ENCODE results near the gene KAT2B.
A peak's percentile ranks its signal among the peaks of the same experiment; 100 is the strongest.
"Not testable (repeated sequence)": the region's sequence is repeated elsewhere in the genome, so short reads cannot be mapped to it uniquely, and the experiment has no call there.

The KAT2B gene

DNA sequence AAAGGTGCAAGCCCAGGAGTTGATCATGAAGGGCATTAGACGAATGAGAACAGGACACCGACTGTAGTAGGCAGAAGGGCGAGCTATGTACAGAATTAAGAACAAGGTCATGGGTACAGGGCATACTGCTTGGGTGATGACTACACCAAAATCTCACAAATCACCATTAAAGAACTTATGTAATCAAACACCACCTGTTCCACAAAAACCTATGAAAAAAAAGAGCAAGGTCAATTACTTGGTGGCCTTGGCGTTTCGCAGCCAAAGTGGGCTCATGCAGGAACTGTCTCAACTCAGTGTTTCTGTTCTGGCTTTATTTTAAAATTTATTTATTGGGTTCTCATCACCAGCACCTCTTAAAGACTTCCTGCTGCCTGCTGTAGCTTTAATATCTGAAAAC lies 2.1 kb downstream of the KAT2B start:
- no peak for DNase-seq

DNA sequence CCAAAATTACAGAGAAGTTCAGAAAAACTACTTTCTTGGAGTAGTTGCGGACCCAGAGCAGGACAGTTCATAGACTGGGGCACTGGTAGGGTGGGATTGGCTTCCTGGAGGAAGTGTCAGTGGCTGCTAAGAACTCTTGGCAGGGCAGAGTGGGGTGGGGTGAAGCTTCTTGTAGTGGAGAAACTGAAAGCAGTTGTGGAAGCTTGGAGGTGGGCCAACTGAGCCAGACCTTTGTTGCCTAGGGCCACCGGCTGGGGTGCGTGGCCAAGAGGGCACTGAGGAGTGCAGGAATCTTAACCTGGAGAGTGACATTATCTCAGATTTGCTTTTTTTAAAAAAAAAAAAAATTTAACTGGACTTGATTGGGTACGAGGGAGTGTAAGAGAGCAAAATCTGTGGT lies 3.1 kb downstream of the KAT2B start:
- peak; percentile 86 for DNase-seq

DNA sequence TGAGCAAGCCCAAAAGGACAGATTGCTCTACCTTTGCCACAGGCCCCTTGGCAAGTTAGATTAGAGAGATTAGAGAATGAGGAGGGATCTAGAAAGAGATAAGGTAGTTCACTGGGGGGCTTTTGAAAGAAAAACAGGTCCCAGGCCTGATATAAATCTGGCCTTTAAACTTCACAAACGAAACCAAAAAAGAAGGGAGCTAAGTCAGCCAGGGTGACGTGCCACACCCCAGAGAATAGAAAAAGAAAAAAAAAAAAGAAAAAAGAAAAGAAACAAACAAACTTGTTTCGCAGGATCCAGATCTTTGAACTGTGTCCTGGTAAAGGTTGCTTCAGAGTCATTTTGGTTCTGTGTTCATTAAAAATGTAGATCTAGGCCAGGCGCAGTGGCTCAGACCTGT lies 3.6 kb downstream of the KAT2B start:
- peak; percentile 41 for DNase-seq

DNA sequence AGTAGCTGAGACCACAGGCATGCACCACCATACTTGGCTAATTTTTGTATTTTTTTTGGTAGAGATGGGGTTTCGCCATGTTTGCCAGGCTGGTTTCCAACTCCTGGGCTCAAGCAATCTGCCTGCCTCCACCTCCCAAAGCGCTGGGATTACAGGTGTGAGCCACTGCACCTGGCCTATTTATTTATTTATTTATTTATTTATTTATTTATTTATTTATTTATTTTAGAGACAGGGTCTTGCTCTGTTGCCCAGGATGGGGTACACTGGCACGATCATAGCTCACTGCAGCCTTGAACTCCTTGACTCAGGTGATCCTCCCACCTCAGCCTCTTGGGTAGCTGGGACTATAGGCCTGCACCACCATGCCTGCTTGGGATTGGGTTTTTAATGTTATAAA lies 4.9 kb downstream of the KAT2B start:
- not testable (repeated sequence) for DNase-seq

DNA sequence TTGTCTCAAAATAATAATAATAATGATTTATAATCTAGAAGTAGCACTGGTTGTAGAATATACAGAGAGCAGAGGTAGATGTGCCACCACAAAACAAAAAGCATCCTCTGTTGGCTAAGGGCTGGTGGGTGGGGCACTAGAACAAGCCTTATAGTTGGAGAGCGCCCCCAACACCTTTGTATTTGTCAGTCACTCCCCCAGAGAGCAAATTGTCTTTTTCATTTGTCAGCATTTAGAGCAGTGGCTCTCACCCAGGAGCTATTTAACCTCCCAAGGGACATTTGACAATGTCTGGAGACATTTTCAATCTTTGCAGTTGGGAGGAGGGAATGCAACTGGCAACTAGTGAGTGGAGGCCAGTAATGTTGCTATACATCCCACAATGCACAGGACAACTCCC lies 6.3 kb downstream of the KAT2B start:
- no peak for DNase-seq

DNA sequence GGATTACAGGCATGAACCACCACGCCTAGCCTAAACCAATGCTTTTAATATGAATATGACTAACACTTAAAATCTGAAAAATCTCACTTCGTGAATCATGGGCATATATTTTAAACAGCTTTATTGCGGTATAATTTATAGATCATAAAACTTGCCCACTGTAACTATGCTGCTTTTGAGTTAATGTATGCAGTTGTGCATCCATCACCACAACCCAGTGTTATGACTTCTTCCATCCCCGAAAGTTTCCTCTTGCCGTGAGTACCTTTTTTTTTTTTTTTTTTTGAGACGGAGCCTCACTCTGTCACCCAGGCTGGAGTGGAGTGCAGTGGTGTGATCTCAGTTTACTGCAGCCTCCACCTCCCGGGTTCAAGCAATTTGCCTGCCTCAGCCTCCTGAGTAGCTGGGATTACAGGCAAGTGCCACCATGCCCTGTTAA lies 7.1 kb downstream of the KAT2B start:
- no peak for DNase-seq

DNA sequence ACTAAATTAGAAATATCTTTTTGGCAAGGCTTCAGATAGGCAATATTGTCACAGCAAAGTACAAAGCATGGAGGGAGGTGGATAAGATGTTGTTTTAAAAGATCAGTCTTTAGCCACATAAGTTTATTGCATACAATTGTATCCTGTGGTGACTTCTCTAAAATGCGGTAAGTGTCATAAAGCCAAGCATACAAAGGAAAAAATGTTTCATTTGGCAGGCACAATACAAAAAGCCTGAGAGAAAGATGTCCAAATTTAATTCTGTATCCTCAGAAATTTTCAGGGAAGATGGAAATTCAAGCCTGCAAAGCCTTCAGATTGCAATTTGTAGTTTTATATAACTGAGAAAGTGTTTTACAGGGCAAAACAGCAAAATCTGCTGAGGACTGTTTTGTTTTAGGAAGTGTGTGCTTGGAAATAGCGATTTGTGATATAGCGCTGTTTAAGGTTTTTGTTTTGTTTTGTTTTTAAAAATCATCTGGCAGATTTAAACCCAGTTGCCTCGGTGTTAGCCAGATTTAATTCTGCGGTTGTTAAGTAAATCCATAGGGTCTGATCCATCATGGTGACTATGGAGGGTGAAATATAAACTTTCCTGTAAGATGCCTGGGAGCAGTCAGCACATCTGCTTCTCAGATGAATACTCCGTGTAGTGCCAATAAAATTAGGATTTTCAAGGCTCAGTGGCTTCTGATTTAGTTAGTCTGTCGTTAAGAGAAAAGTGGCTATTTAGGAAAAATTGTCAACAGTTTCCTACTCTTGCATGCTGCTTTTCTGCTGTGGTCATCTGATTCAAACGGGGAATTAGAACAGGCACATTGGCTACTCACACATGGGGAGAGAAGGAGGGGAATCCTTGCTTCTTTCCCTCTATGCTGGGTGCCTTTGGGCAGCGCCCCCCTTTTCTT lies 8.0 kb downstream of the KAT2B start:
- peak; percentile 32 for DNase-seq

DNA sequence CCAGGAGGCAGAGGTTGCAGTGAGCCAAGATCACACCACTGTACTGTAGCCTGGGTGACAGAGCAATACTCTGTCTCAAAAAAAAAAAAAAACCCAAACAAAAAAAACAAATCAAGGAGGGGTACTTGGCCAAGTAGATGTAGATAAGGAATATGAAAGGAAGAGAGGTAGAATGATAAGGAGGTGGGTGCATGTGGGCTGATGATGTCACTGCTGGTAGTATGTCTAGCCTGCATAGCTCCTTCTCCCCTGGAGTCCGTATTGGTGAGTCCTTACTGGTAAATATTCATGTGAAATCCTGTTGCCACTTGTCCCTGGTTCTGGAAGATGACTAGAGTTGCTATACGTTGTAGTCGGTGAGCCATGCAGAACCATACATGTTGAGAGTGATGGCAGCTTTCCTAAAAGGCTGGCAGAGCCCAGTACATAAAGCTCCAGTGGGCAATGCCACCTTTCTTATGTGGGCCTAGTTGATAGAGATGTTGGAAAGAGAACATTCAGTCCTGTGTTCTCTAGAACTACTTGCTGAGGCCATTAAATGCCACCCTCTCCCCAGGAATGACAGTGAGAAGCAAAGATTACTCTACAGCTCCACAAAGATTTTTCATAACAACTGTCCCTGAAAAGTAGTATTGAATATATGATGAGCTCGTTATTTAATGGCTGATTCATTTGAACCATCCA lies 11.0 kb downstream of the KAT2B start:
- no peak for DNase-seq

DNA sequence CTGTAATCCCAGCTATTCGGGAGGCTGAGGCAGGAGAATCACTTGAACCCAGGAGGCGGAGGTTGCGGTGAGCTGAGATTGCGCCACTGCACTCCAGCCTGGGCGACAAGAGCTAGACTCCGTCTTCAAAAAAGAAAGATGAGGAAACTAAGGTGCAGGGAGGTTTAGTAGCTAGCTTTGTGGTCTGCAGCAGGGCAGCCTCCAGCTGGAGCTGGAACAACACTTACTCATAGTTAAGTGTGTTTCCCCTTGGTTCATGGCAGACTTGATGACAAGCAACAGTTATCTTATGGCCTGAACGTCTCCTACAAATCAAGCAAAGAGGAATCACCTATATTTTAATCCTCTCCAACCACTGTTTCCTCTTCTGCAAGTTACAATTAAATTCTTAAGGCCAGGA lies 12.6 kb downstream of the KAT2B start:
- DNase-seq = no peak

DNA sequence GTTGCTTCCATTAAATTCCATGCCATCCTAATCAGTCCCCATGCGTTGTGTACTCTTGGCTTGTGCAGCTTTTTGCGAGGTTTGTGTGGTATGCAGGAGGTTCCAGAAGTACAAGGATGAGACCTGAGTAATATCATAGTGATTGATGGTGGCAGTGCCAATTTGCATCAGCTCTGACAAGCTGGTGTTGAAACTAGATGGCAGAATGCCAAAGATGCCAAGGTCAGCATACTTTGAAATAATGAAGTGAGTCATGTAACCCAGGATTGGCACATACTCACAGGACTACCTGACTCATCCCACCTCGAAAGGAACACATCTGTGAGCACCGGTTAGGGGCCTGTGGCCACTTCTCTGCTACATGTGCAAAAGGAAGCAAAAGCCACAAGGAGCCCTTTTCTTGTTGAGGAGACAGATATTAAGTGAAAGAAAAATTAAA lies 14.3 kb downstream of the KAT2B start:
- peak; percentile 84 for DNase-seq

DNA sequence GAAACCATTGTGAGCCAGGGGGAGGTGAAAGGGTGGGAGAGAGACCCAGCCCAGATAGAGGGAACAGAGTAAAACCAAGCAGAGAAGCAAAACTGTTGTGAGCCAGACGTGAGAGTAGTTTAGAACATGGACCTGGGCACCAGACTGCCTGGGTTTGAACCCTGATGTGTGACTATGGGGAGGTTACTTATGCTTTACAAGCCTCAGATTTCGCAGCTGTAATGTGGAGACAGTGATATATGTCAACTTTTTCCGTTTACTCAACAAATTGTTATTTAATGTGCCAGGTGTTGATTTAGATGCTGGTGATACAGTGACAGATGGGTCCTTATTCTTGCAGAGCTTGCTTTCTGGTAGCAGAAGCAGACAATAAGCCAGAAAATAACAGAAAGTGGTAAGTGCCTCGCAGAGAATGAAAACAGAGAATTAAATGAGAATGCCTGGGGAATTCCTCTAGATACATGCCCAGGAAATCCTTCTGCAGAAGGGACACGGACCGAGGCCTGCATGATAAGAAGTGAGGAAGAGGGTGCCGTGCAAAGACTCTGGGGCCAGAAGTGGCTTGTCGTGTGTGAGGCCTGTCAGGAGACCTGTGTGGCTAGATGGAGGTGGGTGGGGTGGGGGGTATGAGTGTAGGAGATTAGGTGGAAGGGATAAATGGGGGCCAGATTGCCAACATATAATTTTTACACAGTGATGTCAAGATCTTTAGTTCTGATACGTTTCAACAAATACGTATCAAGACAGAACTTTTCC lies 15.0 kb downstream of the KAT2B start:
- no peak for DNase-seq

DNA sequence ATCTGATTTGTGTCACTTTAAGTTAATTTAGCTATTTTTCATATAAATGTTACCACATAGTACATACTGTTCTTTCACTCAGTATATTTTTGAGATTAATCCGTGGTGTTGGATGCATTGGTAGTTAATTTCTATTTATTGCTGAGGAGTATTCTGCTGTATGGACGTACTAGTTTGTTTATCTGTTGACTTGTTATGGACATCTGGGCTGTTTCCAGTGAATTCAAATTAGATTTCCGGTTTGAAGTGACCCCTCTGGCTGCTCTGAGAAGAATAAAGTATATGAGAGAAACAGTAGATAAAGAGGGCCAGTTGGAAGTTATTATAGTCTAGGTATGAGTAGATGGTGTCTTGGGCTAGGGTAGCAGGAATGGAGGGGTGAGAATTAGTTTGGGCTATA lies 15.6 kb downstream of the KAT2B start:
- DNase-seq = no peak

DNA sequence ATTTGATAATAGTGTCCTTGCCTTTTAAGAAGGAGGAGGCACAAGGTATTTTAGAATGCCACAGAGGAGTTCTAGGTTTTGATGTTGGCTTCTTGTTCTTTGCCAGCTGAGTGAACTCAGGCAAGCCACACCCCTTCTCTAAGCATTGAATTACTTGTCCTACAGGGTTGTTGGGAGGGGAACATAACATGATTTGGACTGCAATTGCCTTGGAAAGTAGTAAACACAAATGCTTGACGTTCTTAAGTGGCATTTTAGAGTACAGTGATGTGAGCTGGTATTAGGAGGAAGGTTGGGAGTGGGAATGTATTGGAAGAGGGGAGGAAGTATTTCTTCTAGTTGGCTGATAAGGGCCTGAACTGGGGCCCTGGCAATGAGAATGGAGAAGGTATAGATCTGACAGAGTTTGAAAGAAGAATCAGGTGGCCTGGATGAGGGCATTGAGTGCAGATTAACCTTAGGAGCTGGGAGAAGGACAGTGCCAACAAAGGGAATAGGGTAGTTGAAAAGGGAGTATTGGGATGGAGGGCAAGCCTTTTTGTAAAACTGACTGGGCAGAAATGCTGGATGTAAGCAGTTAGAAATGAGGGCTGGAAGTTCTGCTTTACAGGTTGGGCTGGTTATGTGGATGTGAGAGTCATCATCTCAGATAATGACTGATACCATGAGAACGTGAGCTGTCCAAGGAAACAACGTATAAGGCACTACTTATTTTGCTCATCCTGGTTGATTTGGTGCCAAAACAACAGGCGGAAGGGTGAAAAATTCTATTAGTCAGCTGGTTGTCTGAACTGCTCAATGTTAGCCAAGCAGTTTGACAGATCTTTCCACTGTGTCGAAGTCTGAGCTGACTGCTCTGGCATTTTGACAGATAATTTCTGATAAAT lies 16.7 kb downstream of the KAT2B start:
- peak; percentile 50 for DNase-seq

DNA sequence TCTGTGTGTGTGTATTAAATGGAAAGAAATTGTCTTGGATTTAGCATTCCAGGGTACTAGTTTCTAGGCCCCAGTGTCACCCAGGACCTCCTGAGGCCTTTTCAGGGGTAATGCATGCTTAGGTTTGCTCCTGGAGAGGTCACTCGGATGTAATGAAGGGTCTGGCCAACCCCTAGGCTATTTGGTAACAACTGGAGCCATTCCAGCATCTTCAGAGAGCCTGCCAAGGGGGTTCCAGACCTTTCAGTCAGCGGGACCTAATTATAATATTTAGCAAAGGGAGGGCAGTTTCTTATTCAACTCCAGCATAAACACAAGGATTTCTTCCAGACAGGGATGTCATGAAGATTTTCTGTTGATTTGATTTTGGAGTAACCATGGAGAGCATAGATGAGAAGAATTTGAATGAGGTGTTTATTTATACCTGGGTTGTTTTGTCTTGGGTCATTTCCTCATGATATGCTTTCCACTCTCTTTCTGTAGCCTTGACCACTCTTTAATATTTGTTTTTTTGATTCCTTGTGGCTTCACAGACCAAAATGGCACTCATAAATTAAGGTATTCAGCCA lies 17.4 kb downstream of the KAT2B start:
- DNase-seq = no peak

DNA sequence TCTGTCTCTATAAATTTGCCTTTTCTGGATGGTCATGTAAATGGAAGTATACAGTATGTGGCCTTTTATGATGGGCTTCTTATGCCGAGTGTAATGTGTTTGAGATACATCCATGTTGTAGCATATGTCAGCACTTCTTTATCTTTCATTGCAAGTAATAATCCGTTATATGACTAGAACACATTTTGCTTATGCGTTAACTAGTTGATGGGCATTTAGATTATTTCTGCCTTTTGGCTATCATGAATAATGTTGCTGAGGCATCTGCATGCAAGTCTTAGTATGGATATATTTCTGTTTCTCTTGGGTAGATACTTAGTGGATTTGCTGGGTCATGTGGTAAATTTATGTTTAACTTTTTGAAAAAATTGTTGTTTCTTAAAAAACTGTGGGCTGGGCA lies 19.7 kb downstream of the KAT2B start:
- DNase-seq = no peak

DNA sequence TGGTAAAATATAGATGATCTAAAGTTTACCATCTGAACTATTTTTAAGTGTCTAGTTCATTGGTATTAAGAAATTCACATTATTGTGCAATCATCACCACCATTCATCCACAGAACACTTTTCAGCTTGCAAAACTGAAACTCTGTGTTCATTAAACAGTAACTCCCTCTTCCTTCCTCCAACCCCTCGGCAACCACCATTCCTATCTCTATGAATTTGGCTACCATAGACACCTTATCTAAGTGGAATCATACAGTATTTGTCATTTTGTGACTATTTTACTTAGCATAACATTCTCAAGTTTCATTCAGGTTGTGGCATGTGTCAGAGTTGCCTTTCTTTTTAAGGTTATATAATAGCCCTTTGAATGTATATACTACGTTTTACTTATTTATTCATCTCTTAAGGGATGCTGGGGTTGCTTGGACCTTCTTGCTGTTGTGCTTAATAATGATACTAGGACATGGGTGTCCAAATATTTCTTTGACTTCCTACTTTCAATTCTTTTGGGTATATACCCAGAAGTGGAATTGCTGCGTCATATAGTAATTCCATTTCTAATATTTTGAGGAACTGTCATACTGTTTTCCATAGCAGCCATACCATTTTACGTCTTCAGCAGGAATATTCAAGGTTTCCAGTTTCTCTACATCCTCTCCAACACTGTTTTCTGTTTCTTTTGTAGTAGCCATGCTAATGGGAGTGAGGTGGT lies 20.9 kb downstream of the KAT2B start:
- peak; percentile 94 for DNase-seq

DNA sequence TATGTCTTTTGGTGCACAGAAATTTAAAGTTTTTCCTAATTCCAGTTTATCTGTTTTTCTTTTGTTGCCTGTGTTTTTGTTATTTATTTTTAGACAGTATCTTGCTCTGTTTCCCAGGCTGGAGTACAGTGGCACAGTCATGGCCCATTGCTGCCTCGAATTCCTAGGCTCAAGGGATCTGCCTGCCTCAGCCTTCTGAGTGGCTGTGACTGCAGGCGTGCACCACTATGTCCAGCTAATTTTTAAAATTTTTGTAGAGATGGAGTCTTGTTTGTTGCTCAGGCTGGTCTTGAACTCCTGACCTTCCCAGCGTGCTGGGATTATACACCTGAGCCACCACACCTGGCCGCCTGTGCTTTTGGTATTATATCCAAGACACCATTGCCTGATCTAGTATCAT lies 22.8 kb downstream of the KAT2B start:
- DNase-seq = no peak

DNA sequence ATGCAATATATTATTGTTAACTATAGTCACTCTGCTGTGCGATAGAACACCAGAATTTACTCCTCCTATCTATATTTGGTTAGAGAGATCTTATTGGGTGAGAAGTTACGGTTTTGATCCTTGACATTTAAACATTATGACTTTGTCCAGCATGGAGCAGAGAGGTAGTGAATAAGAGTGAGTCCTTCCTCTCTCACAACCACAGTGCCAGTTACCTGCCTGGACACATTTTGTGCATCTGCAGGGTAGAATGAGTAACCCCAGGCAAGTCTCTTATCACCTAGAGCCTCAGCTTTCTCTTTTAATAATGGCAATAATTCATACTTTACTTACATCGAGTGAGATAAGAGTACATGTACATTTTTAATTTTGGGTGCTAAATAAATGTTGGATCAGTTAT lies 24.1 kb downstream of the KAT2B start:
- DNase-seq = no peak

DNA sequence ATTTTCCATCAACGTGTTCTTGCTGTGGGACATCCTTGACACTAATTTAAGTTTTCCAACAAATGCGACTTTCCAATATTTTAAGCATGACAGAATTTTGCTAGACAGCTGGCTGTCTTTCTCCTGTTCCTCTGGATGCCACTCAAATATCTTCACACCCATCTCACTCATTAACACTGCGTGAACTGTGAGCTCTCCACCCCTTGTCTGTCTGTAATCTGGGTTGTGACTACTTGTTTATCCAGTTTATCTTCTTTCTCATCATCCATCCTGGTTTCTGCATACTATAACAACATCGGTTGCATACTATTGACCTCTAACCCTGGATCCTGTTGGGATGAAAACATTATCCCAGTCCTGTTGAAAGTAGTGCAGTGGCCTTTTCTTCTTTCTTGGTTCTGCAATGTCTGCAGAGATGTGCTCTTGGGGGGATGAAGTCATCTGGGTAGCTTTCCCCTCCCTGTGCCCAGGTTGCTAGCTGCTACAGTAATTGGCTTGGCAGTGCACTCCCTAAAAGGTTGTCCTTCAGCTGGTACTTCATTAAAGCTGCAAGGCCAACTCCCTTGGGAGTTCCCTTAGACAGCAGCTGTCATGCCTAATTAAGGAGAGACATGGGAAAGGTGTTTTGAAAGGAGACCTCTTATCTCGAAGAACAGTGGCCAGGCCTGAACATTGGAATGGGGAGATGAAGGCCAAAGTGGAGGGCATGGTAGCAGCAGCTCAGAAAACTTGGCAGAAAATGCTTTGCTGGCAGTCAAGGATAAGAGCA lies 24.7 kb downstream of the KAT2B start:
- DNase-seq = no peak

DNA sequence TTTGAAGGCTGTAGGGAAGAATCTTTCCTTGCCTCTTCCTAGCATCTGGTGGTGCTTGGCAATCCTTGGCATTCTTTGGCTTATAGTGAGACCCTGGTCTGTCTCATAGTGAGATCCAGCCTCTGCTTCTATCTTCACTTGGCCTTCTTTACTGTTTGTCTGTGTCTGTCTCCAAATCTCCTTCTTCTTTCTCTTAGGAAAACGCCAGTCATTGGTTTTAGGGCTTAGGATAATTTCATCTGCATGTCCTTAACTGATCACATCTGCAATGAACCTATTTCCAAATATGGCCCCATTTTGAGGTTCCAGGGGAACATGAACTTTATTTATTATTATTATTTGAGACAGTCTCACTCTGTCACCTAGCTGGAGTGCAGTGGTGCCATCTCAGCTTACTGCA lies 25.8 kb downstream of the KAT2B start:
- DNase-seq = no peak
